IMR-90 (cell line): ENCODE data around the gene TMEM130. TPM values are rescaled to one million over a fixed set of nuclear protein-coding genes. Genes with fewer than 3 reads are reported as not detected.

Experiments
- ATAC-seq: fragments of 200-7000 bp; cut with Tn5 transposase; 2 replicates; pipeline ENCODE4 v1.9.1; 2020; ENCODE audit warnings: low read depth, mild to moderate bottlenecking, moderate library complexity
- BruUV-seq: library from RNA; stranded (reverse); fragments of 400-500 nt; replicated peaks from 2 replicates; lab custom pipeline; 2021; lab: Mats Ljungman, UMichigan
- CTCF ChIA-PET: fragments of 300-600 bp; formaldehyde crosslinking; extraction: SDS; loops from one replicate; lab custom pipeline; 2021; ENCODE audit warnings: antibody characterized with exemption; lab: Yijun Ruan, JAX
- POLR2A ChIA-PET: fragments of 300-600 bp; sonication (Branson Sonifier 250); formaldehyde crosslinking; loops from one replicate; lab custom pipeline; 2022; ENCODE audit warnings: antibody characterized with exemption; ENCODE audit not compliant: unreplicated experiment; lab: Charles Lee
- DNase-seq: peaks from one replicate; pipeline ENCODE4 v3.0.0; 2013
- H2AFZ ChIP-seq: replicated peaks from 2 replicates; pipeline ENCODE3; 2013; ENCODE audit warnings: low read length, mild to moderate bottlenecking; ENCODE audit not compliant: poor library complexity
- H2AK5ac ChIP-seq: 2 replicates; pipeline ENCODE4 v1.6.1; 2013; ENCODE audit warnings: low read depth, low read length, inconsistent platforms
- H2AK9ac ChIP-seq: replicated peaks from 2 replicates; pipeline ENCODE3; 2013; ENCODE audit warnings: mild to moderate bottlenecking, low read depth, low read length, moderate library complexity; ENCODE audit not compliant: poor library complexity
- H2BK120ac ChIP-seq: 2 replicates; pipeline ENCODE4 v1.6.1; 2013; ENCODE audit warnings: low read depth, low read length, inconsistent platforms
- H2BK15ac ChIP-seq: 3 replicates; pipeline ENCODE4 v1.6.1; 2013; ENCODE audit warnings: low read depth, low read length, inconsistent platforms
- H2BK20ac ChIP-seq: 2 replicates; pipeline ENCODE4 v1.6.1; 2013; ENCODE audit warnings: low read depth, mild to moderate bottlenecking, inconsistent platforms, low read length, moderate library complexity
- H2BK5ac ChIP-seq: 2 replicates; pipeline ENCODE4 v1.6.1; 2013; ENCODE audit warnings: mild to moderate bottlenecking, low read depth, low read length, inconsistent platforms; ENCODE audit not compliant: poor library complexity, severe bottlenecking
- H3K14ac ChIP-seq: replicated peaks from 2 replicates; pipeline ENCODE4 v1.6.1; 2013; ENCODE audit warnings: low read depth, low read length, inconsistent platforms
- H3K18ac ChIP-seq: 2 replicates; pipeline ENCODE4 v1.6.1; 2013; ENCODE audit warnings: low read depth, low read length, control low read depth
- H3K23ac ChIP-seq: 2 replicates; pipeline ENCODE4 v1.6.1; 2013; ENCODE audit warnings: low read depth, low read length, inconsistent platforms
- H3K27ac ChIP-seq: 2 replicates; pipeline ENCODE4 v1.5.1; 2013; ENCODE audit warnings: mild to moderate bottlenecking, control low read depth, low read length; ENCODE audit not compliant: insufficient read depth
- H3K27me3 ChIP-seq: 2 replicates; pipeline ENCODE4 v1.6.1; 2013; ENCODE audit warnings: low read length; ENCODE audit not compliant: control insufficient read depth, insufficient read depth
- H3K36me3 ChIP-seq: 2 replicates; pipeline ENCODE4 v1.6.1; 2013; ENCODE audit warnings: low read length, mixed read lengths; ENCODE audit not compliant: control insufficient read depth, insufficient read depth
- H3K4ac ChIP-seq: 2 replicates; pipeline ENCODE4 v1.6.1; 2013; ENCODE audit warnings: low read depth, low read length, inconsistent platforms
- H3K4me1 ChIP-seq: 2 replicates; pipeline ENCODE4 v1.6.1; 2013; ENCODE audit warnings: low read length, mixed read lengths; ENCODE audit not compliant: control insufficient read depth, insufficient read depth
- H3K4me2 ChIP-seq: 2 replicates; pipeline ENCODE4 v1.6.1; 2013; ENCODE audit warnings: low read depth, mild to moderate bottlenecking, control low read depth, low read length, moderate library complexity
- H3K4me3 ChIP-seq: 2 replicates; pipeline ENCODE4 v1.5.1; 2013; ENCODE audit warnings: low read depth, mild to moderate bottlenecking, control low read depth, low read length, moderate library complexity; ENCODE audit not compliant: insufficient read depth
- H3K56ac ChIP-seq: 2 replicates; pipeline ENCODE4 v1.6.1; 2013; ENCODE audit warnings: low read length, inconsistent platforms; ENCODE audit not compliant: insufficient read depth; ENCODE audit errors: extremely low read depth
- H3K79me1 ChIP-seq, 2 experiments: 2 replicates each; pipeline ENCODE4 v1.6.1; 2013; ENCODE audit warnings: low read length in 2 of 2, inconsistent platforms in 1 of 2, low read depth in 1 of 2
- H3K9ac ChIP-seq: 2 replicates; pipeline ENCODE4 v1.6.1; 2013; ENCODE audit warnings: low read depth, low read length, control low read depth
- H3K9me1 ChIP-seq: 2 replicates; pipeline ENCODE4 v1.6.1; 2013; ENCODE audit warnings: low read length, inconsistent platforms; ENCODE audit not compliant: insufficient read depth
- H3K9me3 ChIP-seq: 2 replicates; pipeline ENCODE4 v1.6.1; 2013; ENCODE audit warnings: low read length; ENCODE audit not compliant: control insufficient read depth, insufficient read depth
- H4K20me1 ChIP-seq: 2 replicates; pipeline ENCODE4 v1.6.1; 2013; ENCODE audit warnings: low read length, inconsistent platforms; ENCODE audit not compliant: insufficient read depth
- H4K5ac ChIP-seq: 2 replicates; pipeline ENCODE4 v1.6.1; 2013; ENCODE audit warnings: mild to moderate bottlenecking, low read depth, low read length, control low read depth
- H4K8ac ChIP-seq, 2 experiments: 2 replicates each; pipeline ENCODE4 v1.6.1; 2013; ENCODE audit warnings: low read depth in 2 of 2, low read length in 2 of 2, control low read depth in 1 of 2, inconsistent platforms in 1 of 2
- H4K91ac ChIP-seq: 2 replicates; pipeline ENCODE4 v1.6.1; 2013; ENCODE audit warnings: low read depth, low read length, inconsistent platforms; ENCODE audit not compliant: insufficient read depth
- CEBPB ChIP-seq: IDR thresholded peaks from 2 replicates; pipeline ENCODE4 v1.6.1; 2012; ENCODE audit warnings: low read depth, low read length, improper control_type of control experiment
- CHD1 ChIP-seq: IDR thresholded peaks from 2 replicates; pipeline ENCODE4 v1.6.1; 2012; ENCODE audit warnings: low read depth, low read length, improper control_type of control experiment
- CTCF ChIP-seq: conservative IDR thresholded peaks from 2 replicates; pipeline ENCODE4 v1.5.1; 2012; ENCODE audit warnings: mild to moderate bottlenecking, low read depth, low read length, improper control_type of control experiment
- MAFK ChIP-seq: IDR thresholded peaks from 2 replicates; pipeline ENCODE4 v1.6.1; 2012; ENCODE audit warnings: low read depth, low read length, improper control_type of control experiment
- POLR2A ChIP-seq: IDR thresholded peaks from 2 replicates; pipeline ENCODE4 v1.6.1; 2012; ENCODE audit warnings: mild to moderate bottlenecking, low read depth, low read length
- SMC3 ChIP-seq: fragments of 150-350 bp; IDR thresholded peaks from 2 replicates; pipeline ENCODE4 v1.6.1; 2016; ENCODE audit warnings: low read depth, mild to moderate bottlenecking, antibody characterized with exemption, low read length, moderate library complexity
- WGBS, 2 experiments: methylation state at CpG; one replicate each; pipeline versions ENCODE4 v1.1.5 to v1.1.7; 2013; ENCODE audit warnings: missing lambda C conversion rate in 2 of 2; ENCODE audit not compliant: insufficient read length in 1 of 2; ENCODE audit errors: extremely low coverage in 2 of 2; 5-methylcytosine and 5-hydroxymethylcytosine counted together
- dilution Hi-C: fragments of 300-500 bp; cut with HindIII; formaldehyde crosslinking; loops from one replicate; pipeline ENCODE4 v1.14.3; 2018; ENCODE audit warnings: low sequenced_read_pairs; ENCODE audit not compliant: unreplicated experiment
- in situ Hi-C: fragments of 300-500 bp; cut with MboI; formaldehyde crosslinking; loops from 3 replicates; pipeline ENCODE4 v1.14.3; 2019; ENCODE audit warnings: low sequenced_read_pairs, inconsistent platforms, mixed read lengths
- intact Hi-C: fragments of 100-400 bp; cut with micrococcal nuclease; formaldehyde crosslinking; loops from 2 replicates; pipeline ENCODE4 v1.10.0; 2022
- polyA plus RNA-seq, 3 experiments: library from polyadenylated mRNA; depleted of rRNA; stranded (reverse); fragments of >200 nt; gene quantifications; 2 replicates each; pipeline ENCODE4 v1.2.3, GENCODE V29; 2012; ENCODE audit warnings: low replicate concordance in 1 of 3
- total RNA-seq: library from RNA; depleted of rRNA; stranded (reverse); fragments of >200 nt; gene quantifications from 2 replicates; pipeline ENCODE4 v1.2.3, GENCODE V29; 2012

The TMEM130 gene
- total and polyA plus RNA-seq, 2 of the 4 experiments (the other 2 are of a cell fraction), result 1.1 to 14.8 TPM

- Histone ChIP-seq H4K8ac (no peak overlapping the region), H2BK5ac (no peak overlapping the region), H3K36me3 (no peaks in the 10 kb centered on the region), H2AK9ac (no peak overlapping the region), H3K4me1 (no peaks in the 10 kb centered on the region), H4K20me1 (no peaks in the 10 kb centered on the region), H3K56ac (no peak overlapping the region), H3K79me1 (no peaks in the 10 kb centered on the region), H3K14ac (no peak overlapping the region), H3K4me3 (no peak overlapping the region), H2BK120ac (no peak overlapping the region), H4K91ac (no peak overlapping the region), H3K9me3 (peaks cover 2% of the 10 kb centered on the region; the same call in 1 of the 2 replicates), H3K23ac (no peak overlapping the region), H3K27me3 (peaks cover 3% of the 10 kb centered on the region; the same call in 1 of the 2 replicates), H2BK15ac (no peak overlapping the region), H2AK5ac (no peak overlapping the region), H3K9me1 (no peaks in the 10 kb centered on the region), H3K27ac (no peak overlapping the region), H3K4me2 (no peak overlapping the region), H2BK20ac (no peak overlapping the region), H4K5ac (no peak overlapping the region), H2AFZ (no peak overlapping the region), H3K4ac (no peak overlapping the region), H3K9ac (no peak overlapping the region), H3K18ac (no peak overlapping the region)
- ATAC-seq, result no peak
- ChIA-PET POLR2A (no interaction called here), CTCF (no interaction called here)
- in situ Hi-C loops, result no loop called here
- TF ChIP-seq MAFK, result no peak
- TF ChIP-seq CTCF, result no peak
- no peak for TF ChIP-seq SMC3
- no peak for TF ChIP-seq POLR2A
- TF ChIP-seq CEBPB, result no peak
- TF ChIP-seq CHD1, result no peak
- DNase-seq, result no peak
- intact Hi-C loops, result no loop called here
- dilution Hi-C loops, result no loop called here
- no CpG with 5 or more reads among the region's 4 CpGs for WGBS, 2 experiments
- no TSS peak for BruUV-seq
These were observed 46.6 kb downstream of the TMEM130 start for GRCh38 chr7:98823226-98823625.
